HEK293 (cell line): Measurements from ENCODE around the gene ADAMTS16.

Source experiments
- BCL11A ChIP-seq: fragments of 450-650 bp; formaldehyde crosslinking; IDR thresholded peaks from 2 replicates; pipeline ENCODE4 v1.5.1; 2016; ENCODE audit warnings: low read depth, missing biosample characterization, missing genetic modification characterization
- FEZF1 ChIP-seq: fragments of 450-650 bp; formaldehyde crosslinking; IDR thresholded peaks from 2 replicates; pipeline ENCODE4 v1.5.1; 2016; ENCODE audit warnings: missing biosample characterization, missing genetic modification characterization
- GFI1B ChIP-seq: fragments of 450-650 bp; formaldehyde crosslinking; IDR thresholded peaks from 2 replicates; pipeline ENCODE4 v1.5.1; 2016; ENCODE audit warnings: missing biosample characterization, missing genetic modification characterization
- GLI4 ChIP-seq: fragments of 450-650 bp; formaldehyde crosslinking; IDR thresholded peaks from 2 replicates; pipeline ENCODE4 v1.5.1; 2016; ENCODE audit warnings: missing biosample characterization, missing genetic modification characterization
- HOXD13 ChIP-seq: sonication (generic); formaldehyde crosslinking; IDR thresholded peaks from 2 replicates; pipeline ENCODE4 v1.8.0; 2022; ENCODE audit warnings: missing genetic modification reagents, borderline replicate concordance
- SCRT1 ChIP-seq: fragments of 450-650 bp; formaldehyde crosslinking; IDR thresholded peaks from 2 replicates; pipeline ENCODE4 v1.5.1; 2016; ENCODE audit warnings: missing biosample characterization, missing genetic modification characterization, borderline replicate concordance
- SP7 ChIP-seq: fragments of 450-650 bp; formaldehyde crosslinking; IDR thresholded peaks from 2 replicates; pipeline ENCODE4 v1.5.1; 2016; ENCODE audit warnings: missing biosample characterization, missing genetic modification characterization
- TSHZ1 ChIP-seq: fragments of 450-650 bp; formaldehyde crosslinking; IDR thresholded peaks from 2 replicates; pipeline ENCODE4 v1.5.1; 2016; ENCODE audit warnings: missing biosample characterization, missing genetic modification characterization, borderline replicate concordance
- YY2 ChIP-seq: fragments of 450-650 bp; formaldehyde crosslinking; IDR thresholded peaks from 2 replicates; pipeline ENCODE4 v1.5.1; 2016; ENCODE audit warnings: missing biosample characterization, missing genetic modification characterization
- ZBTB7A ChIP-seq: fragments of 450-650 bp; formaldehyde crosslinking; IDR thresholded peaks from 2 replicates; pipeline ENCODE4 v1.5.1; 2016; ENCODE audit warnings: low read depth, missing biosample characterization, missing genetic modification characterization
- ZFP3 ChIP-seq: fragments of 450-650 bp; formaldehyde crosslinking; IDR thresholded peaks from 2 replicates; pipeline ENCODE4 v1.5.1; 2016; ENCODE audit warnings: low read depth, missing biosample characterization, missing genetic modification characterization
- ZNF112 ChIP-seq: fragments of 450-650 bp; formaldehyde crosslinking; IDR thresholded peaks from 2 replicates; pipeline ENCODE4 v1.5.0; 2017; ENCODE audit warnings: missing biosample characterization, missing genetic modification characterization
- ZNF121 ChIP-seq: fragments of 450-650 bp; formaldehyde crosslinking; IDR thresholded peaks from 2 replicates; pipeline ENCODE4 v1.5.1; 2016; ENCODE audit warnings: missing biosample characterization, missing genetic modification characterization
- ZNF146 ChIP-seq: fragments of 450-650 bp; formaldehyde crosslinking; IDR thresholded peaks from 2 replicates; pipeline ENCODE4 v1.5.1; 2016; ENCODE audit warnings: missing biosample characterization, missing genetic modification characterization
- ZNF2 ChIP-seq: fragments of 450-650 bp; formaldehyde crosslinking; IDR thresholded peaks from 2 replicates; pipeline ENCODE4 v1.5.1; 2016; ENCODE audit warnings: missing biosample characterization, missing genetic modification characterization
- ZNF239 ChIP-seq: fragments of 450-650 bp; formaldehyde crosslinking; IDR thresholded peaks from 2 replicates; pipeline ENCODE4 v1.5.1; 2016; ENCODE audit warnings: missing biosample characterization, missing genetic modification characterization
- ZNF324 ChIP-seq: fragments of 450-650 bp; formaldehyde crosslinking; IDR thresholded peaks from 2 replicates; pipeline ENCODE4 v1.5.1; 2016; ENCODE audit warnings: missing biosample characterization, missing genetic modification characterization
- ZNF350 ChIP-seq: fragments of 450-650 bp; formaldehyde crosslinking; IDR thresholded peaks from 2 replicates; pipeline ENCODE4 v1.5.0; 2017; ENCODE audit warnings: missing biosample characterization, mild to moderate bottlenecking, missing genetic modification characterization
- ZNF433 ChIP-seq: fragments of 450-650 bp; formaldehyde crosslinking; IDR thresholded peaks from 2 replicates; pipeline ENCODE4 v1.5.1; 2016; ENCODE audit warnings: missing biosample characterization, missing genetic modification characterization, low read depth
- ZNF48 ChIP-seq: fragments of 450-650 bp; formaldehyde crosslinking; IDR thresholded peaks from 2 replicates; pipeline ENCODE4 v1.5.1; 2016; ENCODE audit warnings: missing biosample characterization, missing genetic modification characterization
- ZNF544 ChIP-seq: fragments of 450-650 bp; formaldehyde crosslinking; IDR thresholded peaks from 2 replicates; pipeline ENCODE4 v1.5.0; 2017; ENCODE audit warnings: missing biosample characterization, missing genetic modification characterization
- ZNF580 ChIP-seq: fragments of 450-650 bp; formaldehyde crosslinking; IDR thresholded peaks from 2 replicates; pipeline ENCODE4 v1.5.1; 2016; ENCODE audit warnings: missing biosample characterization, missing genetic modification characterization
- ZNF664 ChIP-seq: fragments of 450-650 bp; formaldehyde crosslinking; IDR thresholded peaks from 2 replicates; pipeline ENCODE4 v1.5.1; 2016; ENCODE audit warnings: missing biosample characterization, missing genetic modification characterization
- ZNF670 ChIP-seq: fragments of 450-650 bp; formaldehyde crosslinking; IDR thresholded peaks from 2 replicates; pipeline ENCODE4 v1.5.1; 2016; ENCODE audit warnings: missing biosample characterization, missing genetic modification characterization, low read depth
- TF ChIP-seq, protein P1 (sequence below): fragments of 450-650 bp; formaldehyde crosslinking; IDR thresholded peaks from 2 replicates; pipeline ENCODE4 v1.5.1; 2016; ENCODE audit warnings: missing biosample characterization, missing genetic modification characterization
- TF ChIP-seq, protein P2 (sequence below): fragments of 450-650 bp; formaldehyde crosslinking; conservative IDR thresholded peaks from 2 replicates; pipeline ENCODE4 v1.5.1; 2016; ENCODE audit warnings: low read depth, missing biosample characterization, missing genetic modification characterization
- TF ChIP-seq, protein P3 (sequence below): fragments of 450-650 bp; formaldehyde crosslinking; IDR thresholded peaks from 2 replicates; pipeline ENCODE4 v1.5.1; 2017; ENCODE audit warnings: missing biosample characterization, missing genetic modification characterization

ADAMTS16 gene

GRCh38 chr5:5271786-5272321 lies 131.7 kb downstream of the ADAMTS16 start (continued):
- no peak for TF ChIP-seq YY2 (tag by site-specific recombination)
- TF ChIP-seq GFI1B (tag by site-specific recombination): no peak
- TF ChIP-seq ZNF121 (tag by site-specific recombination): no peak
- no peak for TF ChIP-seq HOXD13 (CRISPR knock-in tag)
- TF ChIP-seq, protein P1, sequence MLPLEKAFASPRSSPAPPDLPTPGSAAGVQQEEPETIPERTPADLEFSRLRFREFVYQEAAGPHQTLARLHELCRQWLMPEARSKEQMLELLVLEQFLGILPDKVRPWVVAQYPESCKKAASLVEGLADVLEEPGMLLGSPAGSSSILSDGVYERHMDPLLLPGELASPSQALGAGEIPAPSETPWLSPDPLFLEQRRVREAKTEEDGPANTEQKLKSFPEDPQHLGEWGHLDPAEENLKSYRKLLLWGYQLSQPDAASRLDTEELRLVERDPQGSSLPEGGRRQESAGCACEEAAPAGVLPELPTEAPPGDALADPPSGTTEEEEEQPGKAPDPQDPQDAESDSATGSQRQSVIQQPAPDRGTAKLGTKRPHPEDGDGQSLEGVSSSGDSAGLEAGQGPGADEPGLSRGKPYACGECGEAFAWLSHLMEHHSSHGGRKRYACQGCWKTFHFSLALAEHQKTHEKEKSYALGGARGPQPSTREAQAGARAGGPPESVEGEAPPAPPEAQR (tag by site-specific recombination): no peak
- TF ChIP-seq, protein P2, sequence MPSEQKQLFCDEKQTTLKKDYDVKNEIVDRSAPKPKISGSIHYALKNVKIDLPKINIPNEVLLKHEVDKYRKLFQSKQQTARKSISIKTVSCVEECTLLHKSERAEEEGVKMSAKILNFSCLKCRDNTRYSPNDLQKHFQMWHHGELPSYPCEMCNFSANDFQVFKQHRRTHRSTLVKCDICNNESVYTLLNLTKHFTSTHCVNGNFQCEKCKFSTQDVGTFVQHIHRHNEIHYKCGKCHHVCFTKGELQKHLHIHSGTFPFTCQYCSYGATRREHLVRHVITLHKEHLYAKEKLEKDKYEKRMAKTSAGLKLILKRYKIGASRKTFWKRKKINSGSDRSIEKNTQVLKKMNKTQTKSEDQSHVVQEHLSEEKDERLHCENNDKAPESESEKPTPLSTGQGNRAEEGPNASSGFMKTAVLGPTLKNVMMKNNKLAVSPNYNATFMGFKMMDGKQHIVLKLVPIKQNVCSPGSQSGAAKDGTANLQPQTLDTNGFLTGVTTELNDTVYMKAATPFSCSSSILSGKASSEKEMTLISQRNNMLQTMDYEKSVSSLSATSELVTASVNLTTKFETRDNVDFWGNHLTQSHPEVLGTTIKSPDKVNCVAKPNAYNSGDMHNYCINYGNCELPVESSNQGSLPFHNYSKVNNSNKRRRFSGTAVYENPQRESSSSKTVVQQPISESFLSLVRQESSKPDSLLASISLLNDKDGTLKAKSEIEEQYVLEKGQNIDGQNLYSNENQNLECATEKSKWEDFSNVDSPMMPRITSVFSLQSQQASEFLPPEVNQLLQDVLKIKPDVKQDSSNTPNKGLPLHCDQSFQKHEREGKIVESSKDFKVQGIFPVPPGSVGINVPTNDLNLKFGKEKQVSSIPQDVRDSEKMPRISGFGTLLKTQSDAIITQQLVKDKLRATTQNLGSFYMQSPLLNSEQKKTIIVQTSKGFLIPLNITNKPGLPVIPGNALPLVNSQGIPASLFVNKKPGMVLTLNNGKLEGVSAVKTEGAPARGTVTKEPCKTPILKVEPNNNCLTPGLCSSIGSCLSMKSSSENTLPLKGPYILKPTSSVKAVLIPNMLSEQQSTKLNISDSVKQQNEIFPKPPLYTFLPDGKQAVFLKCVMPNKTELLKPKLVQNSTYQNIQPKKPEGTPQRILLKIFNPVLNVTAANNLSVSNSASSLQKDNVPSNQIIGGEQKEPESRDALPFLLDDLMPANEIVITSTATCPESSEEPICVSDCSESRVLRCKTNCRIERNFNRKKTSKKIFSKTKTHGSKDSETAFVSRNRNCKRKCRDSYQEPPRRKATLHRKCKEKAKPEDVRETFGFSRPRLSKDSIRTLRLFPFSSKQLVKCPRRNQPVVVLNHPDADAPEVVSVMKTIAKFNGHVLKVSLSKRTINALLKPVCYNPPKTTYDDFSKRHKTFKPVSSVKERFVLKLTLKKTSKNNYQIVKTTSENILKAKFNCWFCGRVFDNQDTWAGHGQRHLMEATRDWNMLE (tag by site-specific recombination): 0 out of 2 replicates have a peak, but pooled peaks have one; percentile 35
- TF ChIP-seq GLI4 (tag by site-specific recombination): no peak
- TF ChIP-seq TSHZ1 (tag by site-specific recombination): peak; percentile 18
- no peak for TF ChIP-seq SCRT1 (tag by site-specific recombination)
- TF ChIP-seq ZNF239 (tag by site-specific recombination): no peak
- 0 out of 2 replicates have a peak, but pooled peaks have one; percentile 14 for TF ChIP-seq ZNF2 (tag by site-specific recombination)
- TF ChIP-seq, protein P3, sequence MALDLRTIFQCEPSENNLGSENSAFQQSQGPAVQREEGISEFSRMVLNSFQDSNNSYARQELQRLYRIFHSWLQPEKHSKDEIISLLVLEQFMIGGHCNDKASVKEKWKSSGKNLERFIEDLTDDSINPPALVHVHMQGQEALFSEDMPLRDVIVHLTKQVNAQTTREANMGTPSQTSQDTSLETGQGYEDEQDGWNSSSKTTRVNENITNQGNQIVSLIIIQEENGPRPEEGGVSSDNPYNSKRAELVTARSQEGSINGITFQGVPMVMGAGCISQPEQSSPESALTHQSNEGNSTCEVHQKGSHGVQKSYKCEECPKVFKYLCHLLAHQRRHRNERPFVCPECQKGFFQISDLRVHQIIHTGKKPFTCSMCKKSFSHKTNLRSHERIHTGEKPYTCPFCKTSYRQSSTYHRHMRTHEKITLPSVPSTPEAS (tag by site-specific recombination): no peak; the same call in none of the 2 replicates
- TF ChIP-seq ZNF112: no peak
- TF ChIP-seq ZBTB7A (tag by site-specific recombination): no peak
- TF ChIP-seq FEZF1 (tag by site-specific recombination): peak; percentile 97
- TF ChIP-seq ZNF433 (tag by site-specific recombination): no peak
- TF ChIP-seq ZFP3 (tag by site-specific recombination): no peak
- 0 out of 2 replicates have a peak, but pooled peaks have one; percentile 8 for TF ChIP-seq ZNF580 (tag by site-specific recombination)
- TF ChIP-seq ZNF664 (tag by site-specific recombination): no peak
- no peak for TF ChIP-seq ZNF544 (tag by site-specific recombination)
- TF ChIP-seq ZNF324: no peak
- TF ChIP-seq ZNF350 (tag by site-specific recombination): no peak
- no peak; the same call in 1 of the 2 replicates for TF ChIP-seq SP7 (tag by site-specific recombination)
- TF ChIP-seq BCL11A (tag by site-specific recombination): no peak
- TF ChIP-seq ZNF670 (tag by site-specific recombination): no peak
- TF ChIP-seq ZNF146 (tag by site-specific recombination): no peak
- TF ChIP-seq ZNF48 (tag by site-specific recombination): no peak
